NK-92 (cell line): ENCODE data around the gene MIA2.
"Not testable (repeated sequence)": the region's sequence is repeated elsewhere in the genome, so short reads cannot be mapped to it uniquely, and the experiment has no call there.

Experiments used
- DNase-seq: peaks from one replicate; lab custom pipeline; 2025; ENCODE audit not compliant: unreplicated experiment; lab: John Stamatoyannopoulos, UW

Gene MIA2

GRCh38 chr14:39324097-39324496 is 90.4 kb downstream of the MIA2 start:
- no peak for DNase-seq

- DNase-seq = no peak
Measured at GRCh38 chr14:39339003-39339402, 105.3 kb downstream of the MIA2 start.

GRCh38 chr14:39341126-39341525 is 107.4 kb downstream of the MIA2 start:
- not testable (repeated sequence) for DNase-seq

- no peak for DNase-seq
Measured at GRCh38 chr14:39342768-39343167, 109.1 kb downstream of the MIA2 start.

GRCh38 chr14:39343614-39344013 is 109.9 kb downstream of the MIA2 start:
- no peak for DNase-seq

GRCh38 chr14:39350866-39351265 is 117.2 kb downstream of the MIA2 start:
- no peak for DNase-seq

- no peak for DNase-seq
Measured at GRCh38 chr14:39351708-39352107, 118.0 kb downstream of the MIA2 start.

GRCh38 chr14:39359069-39359468 is 125.4 kb downstream of the MIA2 start:
- not testable (repeated sequence) for DNase-seq

GRCh38 chr14:39360316-39360715 is 126.6 kb downstream of the MIA2 start:
- DNase-seq = no peak

GRCh38 chr14:39361556-39361955 is 127.8 kb downstream of the MIA2 start:
- not testable (repeated sequence) for DNase-seq

- DNase-seq = no peak
Measured at GRCh38 chr14:39364509-39364908, 130.8 kb downstream of the MIA2 start.

- DNase-seq = no peak
Measured at GRCh38 chr14:39365354-39365753, 131.6 kb downstream of the MIA2 start.

- no peak for DNase-seq
Measured at GRCh38 chr14:39366460-39367386, 133.0 kb downstream of the MIA2 start.

GRCh38 chr14:39367387-39367751 is 133.7 kb downstream of the MIA2 start:
- no peak for DNase-seq

GRCh38 chr14:39368261-39368959 is 134.7 kb downstream of the MIA2 start:
- no peak for DNase-seq

- no peak for DNase-seq
Measured at GRCh38 chr14:39369029-39369428, 135.3 kb downstream of the MIA2 start.

- no peak for DNase-seq
Measured at GRCh38 chr14:39370415-39370814, 136.7 kb downstream of the MIA2 start.

GRCh38 chr14:39372656-39373055 is 138.9 kb downstream of the MIA2 start:
- DNase-seq = no peak

- no peak for DNase-seq
Measured at GRCh38 chr14:39374851-39375250, 141.1 kb downstream of the MIA2 start.

- DNase-seq = no peak
Measured at GRCh38 chr14:39376667-39377403, 143.1 kb downstream of the MIA2 start.

GRCh38 chr14:39381366-39381765 is 147.7 kb downstream of the MIA2 start:
- DNase-seq = no peak

GRCh38 chr14:39382463-39382862 is 148.7 kb downstream of the MIA2 start:
- DNase-seq = no peak
